Ureter (tissue), 1 donor: Measurements from ENCODE around the gene ST6GALNAC4. TPM values are rescaled to one million over a fixed set of nuclear protein-coding genes. Genes with fewer than 3 reads are reported as not detected.
A peak's percentile ranks its signal among the peaks of the same experiment; 100 is the strongest.
"Not testable (repeated sequence)": the region's sequence is repeated elsewhere in the genome, so short reads cannot be mapped to it uniquely, and the experiment has no call there.

Experiments used
- DNase-seq: peaks from one replicate; pipeline ENCODE4 v3.0.0-alpha.2; 2020; ENCODE audit warnings: low spot score
- total RNA-seq: library from RNA; stranded (reverse); gene quantifications from one replicate; pipeline ENCODE4 v1.2.4, GENCODE V29; 2023
- donor health status: DM: yes; HTN: yes; CAD: no.

The ST6GALNAC4 gene
- total RNA-seq, 1 donor from 2014 or later, result 25.8 TPM

DNA sequence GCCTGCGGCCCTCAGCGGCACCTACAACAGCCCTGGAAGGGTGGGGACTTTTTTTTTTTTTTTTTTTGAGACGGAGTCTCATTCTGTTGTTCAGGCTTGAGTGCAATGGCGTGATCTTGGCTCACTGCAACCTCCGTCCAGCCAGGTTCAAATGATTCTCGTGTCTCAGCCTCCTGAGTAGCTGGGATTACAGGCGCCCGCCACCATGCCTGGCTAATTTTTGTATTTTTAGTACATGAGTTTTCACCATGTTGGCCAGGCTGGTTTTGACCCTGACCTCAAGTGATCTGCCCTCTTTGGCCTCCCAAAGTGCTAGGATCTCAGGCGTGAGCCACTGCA is 46.7 kb downstream of the ST6GALNAC4 start:
- DNase-seq, result not testable (repeated sequence)

DNA sequence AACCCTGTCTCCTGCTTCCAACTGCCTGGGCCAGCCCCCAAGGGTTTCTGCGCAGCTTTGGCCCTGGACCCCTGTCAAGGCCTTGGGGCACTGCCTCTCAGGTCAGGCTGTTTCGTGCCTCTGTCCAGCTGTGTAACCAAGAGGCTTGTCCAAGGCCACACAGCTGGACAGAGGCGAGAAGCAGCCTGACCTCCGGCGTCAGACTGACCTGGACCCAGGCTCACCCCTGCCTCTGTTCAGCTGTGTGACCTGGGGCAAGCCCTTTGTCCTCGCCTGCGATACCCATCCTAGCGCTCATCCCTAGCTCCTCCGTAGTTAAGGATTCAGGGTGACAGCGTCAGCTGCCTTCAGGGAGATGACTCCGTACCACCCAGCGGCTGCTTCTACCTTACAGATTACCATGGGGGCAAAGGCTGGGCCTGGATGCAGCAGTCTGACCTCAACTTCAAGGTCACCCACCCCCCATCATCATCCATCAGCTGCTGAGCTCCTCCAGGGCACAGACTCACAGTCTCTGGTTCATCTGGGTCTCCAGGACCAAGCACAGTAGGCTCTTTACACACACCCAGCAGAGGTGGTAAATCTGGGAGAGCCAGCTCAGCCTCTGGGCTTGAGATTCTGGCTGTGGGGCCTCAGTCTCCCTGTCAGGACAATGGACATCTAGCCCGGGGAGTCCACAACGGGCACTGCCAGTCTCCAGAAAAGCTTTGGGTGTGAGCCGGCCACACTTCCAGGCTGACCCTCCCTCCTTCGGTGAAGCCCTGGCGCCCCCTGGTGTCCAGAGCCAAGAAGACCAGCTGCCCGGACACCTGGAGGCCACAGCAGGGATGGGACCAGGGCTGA is 47.3 kb downstream of the ST6GALNAC4 start:
- DNase-seq, result peak; percentile 90

DNA sequence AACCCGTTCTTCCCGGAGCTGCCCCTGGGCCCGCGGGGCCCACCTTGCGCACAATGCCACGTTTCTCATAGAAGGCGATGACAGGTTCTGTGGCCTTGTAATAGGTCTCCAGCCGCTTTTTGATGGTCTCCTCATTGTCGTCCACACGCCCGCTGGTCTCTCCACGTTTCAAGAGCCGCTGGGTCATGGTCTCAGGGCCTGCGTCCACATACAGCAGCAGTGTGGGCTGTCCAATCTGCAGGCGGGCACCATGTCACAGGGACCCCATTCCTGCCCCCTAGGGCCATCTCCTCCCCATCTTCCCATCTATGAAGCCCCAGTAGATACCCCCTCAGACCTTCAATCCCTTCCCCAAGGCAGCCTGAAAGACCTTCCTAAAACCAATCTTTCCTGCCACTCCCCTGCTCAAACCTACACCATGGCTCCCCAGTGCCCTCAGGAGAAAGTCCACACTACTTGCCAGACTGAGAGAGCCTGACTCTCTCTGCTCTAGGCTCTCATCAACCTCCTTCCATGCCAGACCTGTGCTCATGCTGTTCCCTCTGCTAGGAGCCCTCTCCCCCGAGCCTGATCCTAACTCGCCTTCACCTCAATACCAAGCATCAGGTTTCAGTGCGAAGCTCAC is 48.5 kb downstream of the ST6GALNAC4 start:
- DNase-seq, result no peak

DNA sequence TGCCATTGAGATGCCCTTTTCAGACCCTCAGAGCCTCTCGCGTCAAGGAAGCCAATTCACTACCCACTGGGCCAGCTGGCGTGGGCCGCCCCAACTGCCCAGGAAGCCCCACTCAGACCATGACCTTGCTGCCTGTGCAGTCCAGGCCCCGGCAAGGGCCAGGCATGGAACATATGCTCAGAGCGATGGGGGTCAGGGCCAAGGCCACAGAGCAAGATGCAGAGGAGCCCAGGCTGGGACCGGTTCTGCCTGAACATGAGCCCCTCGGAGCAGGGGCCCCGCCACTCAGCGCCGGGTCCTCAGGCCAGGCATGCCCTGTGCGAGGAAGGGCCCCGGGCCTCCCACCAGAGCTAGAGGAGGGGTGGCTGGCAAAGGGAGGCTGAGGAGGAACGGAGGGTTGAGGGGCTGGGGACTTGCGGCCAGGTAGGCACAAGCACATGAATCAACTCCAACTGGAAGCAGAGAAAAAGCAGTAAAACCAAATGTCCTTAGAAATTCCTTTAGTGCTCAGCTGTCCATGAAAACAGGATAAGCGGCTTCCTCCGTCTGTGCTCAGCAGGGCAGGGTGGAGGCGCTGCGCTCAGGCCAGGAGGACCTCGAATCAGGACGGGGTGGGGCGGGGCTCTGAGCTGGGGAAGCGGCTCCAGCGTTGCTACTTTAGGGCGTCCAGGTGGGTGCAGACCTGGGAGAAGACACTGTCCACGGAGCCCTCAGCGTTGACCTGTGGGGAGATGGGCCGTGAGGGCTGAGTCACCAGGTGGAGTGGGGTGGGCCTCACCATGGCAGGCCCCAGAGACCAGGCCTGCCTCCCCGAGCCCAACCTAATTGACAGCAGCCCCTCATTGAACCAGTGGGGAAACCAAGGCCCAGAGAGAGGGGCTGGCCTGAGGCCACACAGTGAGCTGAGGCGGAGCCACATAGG is 49.2 kb downstream of the ST6GALNAC4 start:
- no peak for DNase-seq

DNA sequence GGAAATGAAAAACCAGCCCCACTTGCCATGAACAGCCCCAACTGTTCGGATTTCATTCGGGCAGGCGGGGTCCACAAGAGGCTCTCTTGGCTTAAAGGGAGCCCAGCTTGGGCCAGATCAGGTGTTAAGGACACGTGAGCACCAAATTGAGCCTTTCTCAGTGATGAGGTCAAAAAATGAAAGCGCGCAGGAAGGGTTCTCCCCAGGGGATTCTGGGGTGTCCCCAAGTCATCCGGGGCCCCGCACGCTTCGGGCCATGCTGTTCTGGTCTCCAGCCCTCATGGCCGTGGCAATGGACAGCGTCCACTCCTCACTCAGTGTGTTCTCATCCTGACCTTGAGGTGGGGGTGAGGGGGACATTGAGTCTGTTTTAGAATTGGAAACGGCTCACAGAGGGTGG is 50.3 kb downstream of the ST6GALNAC4 start:
- no peak for DNase-seq

DNA sequence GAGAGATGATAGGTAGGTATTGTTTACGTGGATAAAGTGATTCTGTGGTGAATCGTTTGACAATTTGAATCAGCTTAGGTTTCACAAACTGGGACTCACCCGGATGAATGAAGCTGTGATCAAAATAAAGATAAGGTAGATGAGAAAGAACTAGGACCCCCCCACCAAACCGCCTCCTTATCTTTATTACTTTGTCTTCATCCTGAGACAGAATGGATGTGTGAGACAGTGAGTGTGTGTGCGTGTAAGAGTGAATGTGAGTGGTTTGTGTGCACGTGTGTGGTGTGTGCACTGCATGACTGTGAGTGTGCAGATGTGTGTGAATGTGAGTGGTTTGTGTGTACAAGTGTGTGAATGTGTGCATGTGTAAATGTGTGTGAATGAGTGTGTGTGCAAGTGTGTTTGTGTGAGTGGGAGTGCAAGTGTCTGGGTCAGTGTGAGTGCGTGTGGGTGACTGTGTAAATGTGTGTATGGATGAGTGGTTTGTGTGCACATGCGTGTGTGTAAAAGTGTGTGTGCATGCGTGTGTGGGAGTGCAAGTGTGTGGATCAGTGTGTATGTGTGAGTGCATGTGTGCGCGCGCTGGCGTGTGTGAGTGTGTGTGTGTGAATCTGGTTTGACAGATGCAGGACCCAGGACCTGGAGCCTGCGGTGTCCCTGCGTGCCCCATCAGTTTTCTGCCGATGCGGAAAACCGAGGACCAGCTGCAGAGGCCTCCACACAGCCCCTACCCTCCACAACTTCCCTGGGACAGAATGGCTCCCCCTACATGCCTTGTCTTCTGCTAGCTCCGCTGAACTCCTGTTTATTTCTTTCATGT is 51.0 kb downstream of the ST6GALNAC4 start:
- no peak for DNase-seq

DNA sequence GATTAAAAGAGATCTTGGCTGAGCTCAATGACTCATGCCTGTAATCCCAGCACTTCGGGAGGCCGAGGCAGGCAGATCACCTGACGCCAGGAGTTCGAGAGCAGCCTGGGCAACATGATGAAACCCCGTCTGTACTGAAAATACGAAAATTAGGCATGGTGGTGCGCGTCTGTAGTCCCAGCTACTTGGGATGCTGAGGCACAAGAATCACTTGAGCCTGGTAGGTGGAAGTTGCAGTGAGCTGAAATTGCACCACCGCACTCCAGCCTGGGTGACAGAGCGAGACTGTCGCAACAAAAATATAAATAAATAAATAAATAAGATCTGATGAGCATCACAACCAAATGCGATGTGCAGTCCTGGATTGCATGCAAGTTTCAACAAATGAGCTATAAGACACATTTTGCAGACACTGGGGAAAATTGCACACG is 53.6 kb downstream of the ST6GALNAC4 start:
- DNase-seq, result no peak

DNA sequence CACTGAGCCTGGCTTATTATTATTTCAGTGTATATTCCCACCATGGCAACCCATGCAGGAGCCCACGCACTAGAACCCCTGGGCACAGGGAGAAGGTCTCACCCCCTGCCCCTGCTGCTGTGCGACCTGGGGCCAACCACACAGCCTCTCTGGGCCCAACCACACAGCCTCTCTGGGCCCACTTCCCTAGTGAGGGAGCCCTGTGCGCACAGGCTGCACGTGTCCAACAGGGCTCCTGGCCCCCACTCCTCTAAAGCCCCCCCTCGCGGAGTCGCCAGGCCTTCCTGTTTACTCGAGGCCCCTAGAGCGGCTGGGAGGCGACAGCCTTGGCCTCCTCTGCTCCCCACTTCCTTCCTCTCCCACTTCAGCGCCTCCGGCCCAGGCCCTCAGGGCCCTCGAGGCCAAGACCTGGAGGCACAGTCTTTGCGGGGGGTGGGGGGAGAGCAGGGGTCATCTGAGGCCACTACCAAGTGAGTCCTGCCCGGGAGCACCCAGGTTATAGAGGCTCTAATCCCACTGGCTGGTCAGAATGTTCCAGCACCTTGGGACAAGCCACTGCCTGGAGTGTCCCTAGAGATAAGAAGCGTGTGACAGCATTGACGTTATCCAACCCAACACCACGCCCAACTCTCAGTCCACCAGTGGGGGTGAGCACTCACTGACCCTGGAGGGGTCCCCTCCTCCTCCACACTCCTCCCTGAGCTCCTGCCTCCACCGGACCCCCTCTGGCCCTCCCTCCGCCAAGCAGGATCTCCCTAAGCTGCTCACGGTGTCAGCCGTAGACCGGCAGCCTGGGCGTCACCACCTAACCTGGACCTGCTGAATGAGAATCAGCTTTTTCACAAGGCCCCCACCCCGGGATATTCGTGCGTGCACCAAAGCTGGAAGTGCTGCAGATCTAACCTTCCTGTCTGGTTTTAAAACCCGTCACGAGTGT is 54.5 kb downstream of the ST6GALNAC4 start:
- DNase-seq, result peak; percentile 72

DNA sequence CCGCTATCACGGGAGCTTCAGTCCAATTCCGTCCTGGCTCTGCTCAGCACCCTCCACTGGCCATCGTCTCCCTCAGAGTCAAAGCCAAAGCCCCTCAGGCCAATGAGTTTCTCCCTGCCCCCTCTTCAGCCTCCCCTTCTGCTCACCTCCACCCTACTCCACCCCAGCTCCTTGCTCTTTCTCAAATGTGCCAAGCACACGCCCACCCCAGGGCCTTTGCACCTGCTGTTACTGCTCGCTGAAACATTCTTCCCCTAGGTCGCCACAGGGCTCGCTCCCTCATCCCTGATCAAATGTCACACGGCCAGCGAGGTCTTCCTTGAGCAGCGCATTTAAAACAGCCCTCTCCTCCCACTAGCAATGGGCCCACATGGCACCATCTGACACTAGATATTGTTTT is 56.1 kb downstream of the ST6GALNAC4 start:
- no peak for DNase-seq

DNA sequence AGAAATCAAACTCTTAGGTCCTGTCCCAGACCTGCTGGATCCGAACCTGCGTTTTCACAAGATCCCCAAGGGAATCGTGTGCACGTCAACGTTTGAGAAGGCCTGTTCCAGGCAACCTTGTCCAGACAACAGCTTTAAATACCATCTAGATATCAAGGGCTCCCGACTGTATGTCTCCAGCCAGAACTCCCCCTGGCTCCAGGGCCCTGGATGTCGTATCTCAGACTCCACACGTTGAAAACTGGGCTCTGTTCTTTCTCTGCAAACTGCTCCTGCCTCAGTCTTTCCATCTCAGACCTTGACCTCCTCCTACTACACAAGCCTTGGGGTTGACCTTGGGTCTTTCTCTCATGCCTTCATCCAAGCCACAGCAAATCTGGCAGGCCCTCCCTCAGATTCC is 56.6 kb downstream of the ST6GALNAC4 start:
- DNase-seq, result no peak

DNA sequence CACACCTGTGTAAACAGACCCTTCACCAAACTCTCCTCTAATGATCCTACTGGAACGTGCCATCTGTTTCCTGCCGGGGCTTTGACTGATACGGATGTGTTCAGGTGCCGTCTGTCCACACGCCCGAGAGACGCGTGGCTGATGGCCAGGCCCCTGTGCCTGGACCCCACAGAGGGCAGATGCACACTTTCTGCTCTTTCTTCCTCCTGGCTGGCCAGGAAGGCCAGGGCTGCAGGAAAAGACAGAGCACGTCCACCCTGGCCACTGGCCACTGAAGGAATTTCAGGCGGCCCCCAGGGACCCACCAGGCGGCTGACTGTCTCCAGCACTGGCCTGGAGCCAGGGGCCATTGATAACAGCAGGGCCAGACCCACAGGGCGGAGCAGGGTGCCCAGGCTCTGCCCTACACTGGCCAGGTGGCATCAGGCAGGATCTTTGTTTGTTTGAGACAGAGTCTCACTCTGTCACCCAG is 58.8 kb downstream of the ST6GALNAC4 start:
- DNase-seq, result no peak

Other genes starting within 250 kb of the ST6GALNAC4 start
- 1.5 TPM for gene CFAP157, start 210.1 kb downstream of the ST6GALNAC4 start, total RNA-seq
- 12.5 TPM for gene PTRH1, start 201.4 kb downstream of the ST6GALNAC4 start, total RNA-seq
- 0.34 TPM for gene TTC16, start 201.0 kb downstream of the ST6GALNAC4 start, total RNA-seq
- gene TOR2A, start 181.7 kb downstream of the ST6GALNAC4 start, total RNA-seq, result 9.9 TPM
- 15.7 TPM for gene SH2D3C, start 138.4 kb downstream of the ST6GALNAC4 start, total RNA-seq
- gene CDK9, start 131.0 kb downstream of the ST6GALNAC4 start, total RNA-seq, result 81.0 TPM
- 115 TPM for gene FPGS, start 114.2 kb downstream of the ST6GALNAC4 start, total RNA-seq
- 83.6 TPM for gene ENG, start 62.4 kb downstream of the ST6GALNAC4 start, total RNA-seq
- gene AK1, start 39.4 kb downstream of the ST6GALNAC4 start, total RNA-seq, result 48.6 TPM
- 48.9 TPM for gene ST6GALNAC6, start 17.4 kb downstream of the ST6GALNAC4 start, total RNA-seq
- gene PIP5KL1, start 13.7 kb upstream of the ST6GALNAC4 start, total RNA-seq, result 3.3 TPM
- 41.1 TPM for gene DPM2, start 20.8 kb upstream of the ST6GALNAC4 start, total RNA-seq
- 99.6 TPM for gene EEIG1, start 63.9 kb upstream of the ST6GALNAC4 start, total RNA-seq
- 6.9 TPM for gene NAIF1, start 150.3 kb upstream of the ST6GALNAC4 start, total RNA-seq
- 21.7 TPM for gene SLC25A25, start 151.2 kb upstream of the ST6GALNAC4 start, total RNA-seq
- 87.8 TPM for gene PTGES2, start 210.7 kb upstream of the ST6GALNAC4 start, total RNA-seq
- 143 TPM for gene LCN2, start 232.4 kb upstream of the ST6GALNAC4 start, total RNA-seq
- gene BBLN, start 243.2 kb upstream of the ST6GALNAC4 start, total RNA-seq, result 179 TPM